BJ (cell line): ENCODE data around the gene CLCC1. TPM values are rescaled to one million over a fixed set of nuclear protein-coding genes. Genes with fewer than 3 reads are reported as not detected.
A peak's percentile ranks its signal among the peaks of the same experiment; 100 is the strongest.
"Not testable (repeated sequence)": the region's sequence is repeated elsewhere in the genome, so short reads cannot be mapped to it uniquely, and the experiment has no call there.

Experiments used
- CTCF ChIA-PET: fragments of 350-600 bp; formaldehyde crosslinking; extraction: SDS; loops from one replicate; lab custom pipeline; 2021; ENCODE audit warnings: antibody characterized with exemption, inconsistent platforms; lab: Yijun Ruan, JAX
- POLR2A ChIA-PET: fragments of 300-600 bp; sonication (Branson Sonifier 250); formaldehyde crosslinking; extraction: SDS; loops from one replicate; lab custom pipeline; 2021; ENCODE audit warnings: antibody characterized with exemption; lab: Charles Lee
- DNase-seq: peaks from one replicate; pipeline ENCODE4 v3.0.0-alpha.2; 2011; ENCODE audit warnings: low read depth
- H3K27me3 ChIP-seq: 2 replicates; pipeline ENCODE4 v1.6.0; 2011; ENCODE audit warnings: low read length; ENCODE audit not compliant: control insufficient read depth, insufficient read depth
- H3K36me3 ChIP-seq: 2 replicates; pipeline ENCODE4 v1.5.1; 2011; ENCODE audit warnings: low read length; ENCODE audit not compliant: control insufficient read depth, insufficient read depth
- H3K4me3 ChIP-seq: 2 replicates; pipeline ENCODE4 v1.5.1; 2011; ENCODE audit warnings: low read depth, mild to moderate bottlenecking, control low read depth, low read length
- CTCF ChIP-seq: IDR thresholded peaks from 2 replicates; pipeline ENCODE4 v1.5.1; 2011; ENCODE audit warnings: low read depth, mild to moderate bottlenecking, control low read depth, inconsistent platforms, low read length, moderate library complexity; ENCODE audit not compliant: insufficient read depth
- polyA minus RNA-seq: library from RNA; depleted of rRNA, polyadenylated mRNA; stranded (reverse); fragments of >200 nt; gene quantifications from 2 replicates; pipeline ENCODE4 v1.2.3, GENCODE V29; 2011; rRNA and poly(A)+ RNA removed
- polyA plus RNA-seq: library from polyadenylated mRNA; depleted of rRNA; stranded (reverse); fragments of >200 nt; gene quantifications from 2 replicates; pipeline ENCODE4 v1.2.3, GENCODE V29; 2011; rRNA removed

CLCC1 gene
- 28.7 and 38.8 TPM in 2 replicates for polyA plus RNA-seq
- 11.9 and 15.0 TPM in 2 replicates for polyA minus RNA-seq

DNA sequence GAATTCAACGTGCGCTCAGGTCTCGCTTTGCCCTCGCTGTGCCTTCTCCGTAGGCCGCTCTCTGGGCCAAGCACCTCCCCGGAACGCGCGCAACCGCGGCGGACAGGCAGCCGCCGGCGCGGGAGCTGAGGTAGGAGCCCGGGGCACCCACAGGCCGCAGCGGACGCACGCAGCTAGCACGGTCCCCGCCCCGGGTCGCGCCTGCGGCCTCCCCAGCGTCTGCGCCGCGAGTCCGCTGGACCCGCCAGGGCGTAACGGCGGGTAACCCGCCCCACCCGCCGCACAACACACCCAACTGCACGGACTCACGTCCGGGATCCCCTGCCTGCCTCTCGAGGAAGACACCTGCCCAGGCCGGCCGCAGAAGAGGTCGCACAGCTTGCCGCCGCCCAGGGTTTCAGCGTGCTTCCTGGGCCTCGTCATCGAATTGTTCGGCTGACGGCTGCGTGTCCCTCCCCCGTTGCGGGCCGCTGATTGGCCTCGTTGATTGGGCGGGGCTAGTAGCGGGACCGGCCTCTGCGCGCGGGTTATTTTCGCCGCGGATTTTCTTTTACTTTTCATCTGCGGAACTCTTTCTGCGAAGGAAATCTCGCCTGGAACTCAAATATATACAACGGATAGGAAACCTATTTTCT is at the start of gene CLCC1:
Gene CLCC1 (minus strand): TSS at position 433 of the 635 bp plus-strand sequence. CDS start 13,047 bp downstream, outside the sequence.
- no peak for TF ChIP-seq CTCF
- ChIA-PET CTCF (interaction anchor here (1.3 kb wide), 1 partner anchor 82 kb away, joined by 3 read pairs; no protein-coding TSS in a partner anchor), POLR2A (no interaction called here)
- no peaks in the 10 kb centered on the region for H3K27me3 ChIP-seq
- H3K4me3 ChIP-seq, result peak within 1 kb of the TSS; percentile 77
- peak; percentile 53 for DNase-seq
- H3K36me3 ChIP-seq, result no peaks in the 10 kb centered on the region; the same call in 1 of the 2 replicates

GRCh38 chr1:109011335-109011734 is 48.1 kb upstream of the CLCC1 start:
- ChIA-PET POLR2A (interaction anchor here (0.6 kb wide), 1 partner anchor 63 kb away, joined by 6 read pairs; no protein-coding TSS in a partner anchor), CTCF (interaction anchor here (2.1 kb wide), 1 partner anchor 102 kb away, joined by 4 read pairs; a partner anchor contains a TSS)
- Histone ChIP-seq H3K4me3 (no peak overlapping the region), H3K36me3 (peaks cover 4% of the 10 kb centered on the region), H3K27me3 (no peaks in the 10 kb centered on the region)
- no peak for TF ChIP-seq CTCF
- DNase-seq, result no peak

GRCh38 chr1:108996622-108997021 is 33.3 kb upstream of the CLCC1 start:
- POLR2A ChIA-PET, DNase-seq, H3K27me3 ChIP-seq, H3K36me3 ChIP-seq, CTCF ChIA-PET, H3K4me3 ChIP-seq: not testable (repeated sequence)

DNA sequence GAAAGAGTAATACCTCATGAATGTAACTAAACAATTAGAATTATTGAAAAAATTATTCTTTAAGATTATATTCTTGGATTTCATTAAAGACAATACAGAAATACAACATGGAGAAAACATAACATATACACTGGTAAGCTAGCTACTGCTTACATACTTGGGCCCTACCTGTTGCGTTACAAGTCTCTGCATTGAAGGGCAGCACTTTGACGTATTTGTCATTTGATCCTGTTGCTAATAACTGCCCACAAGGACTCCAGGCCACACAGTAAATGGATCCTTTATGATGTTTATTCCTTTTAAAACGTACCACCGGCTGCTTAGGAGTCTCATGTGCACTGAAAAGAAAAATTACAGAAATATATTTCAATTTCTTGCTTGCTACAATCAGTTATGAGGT is 19.8 kb upstream of the CLCC1 start:
- ChIA-PET CTCF (interaction anchor here (0.7 to 1.4 kb wide), 2 partner anchors 10 to 49 kb away, joined by 3 to 4 read pairs; no protein-coding TSS in a partner anchor), POLR2A (no interaction called here)
- H3K27me3 ChIP-seq, result no peaks in the 10 kb centered on the region
- H3K36me3 ChIP-seq, result peaks cover 3% of the 10 kb centered on the region; the same call in 1 of the 2 replicates
- no peak for DNase-seq
- no peak overlapping the region for H3K4me3 ChIP-seq
- TF ChIP-seq CTCF, result no peak

- no peak for DNase-seq
- no peak for TF ChIP-seq CTCF
- ChIA-PET CTCF (interaction anchor here (0.6 kb wide), 1 partner anchor 26 kb away, joined by 3 read pairs; no protein-coding TSS in a partner anchor), POLR2A (interaction anchor here (0.6 kb wide), 1 partner anchor 800 kb away, joined by 3 read pairs; no protein-coding TSS in a partner anchor)
- H3K27me3 ChIP-seq, result no peaks in the 10 kb centered on the region
- peaks cover 2% of the 10 kb centered on the region for H3K36me3 ChIP-seq
- H3K4me3 ChIP-seq, result no peak overlapping the region
Measured at GRCh38 chr1:108976658-108977057, 13.4 kb upstream of the CLCC1 start.
